ENCODE measurements around the gene CATSPERZ.

The CATSPERZ gene, protein sequence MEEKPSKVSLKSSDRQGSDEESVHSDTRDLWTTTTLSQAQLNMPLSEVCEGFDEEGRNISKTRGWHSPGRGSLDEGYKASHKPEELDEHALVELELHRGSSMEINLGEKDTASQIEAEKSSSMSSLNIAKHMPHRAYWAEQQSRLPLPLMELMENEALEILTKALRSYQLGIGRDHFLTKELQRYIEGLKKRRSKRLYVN

DNA sequence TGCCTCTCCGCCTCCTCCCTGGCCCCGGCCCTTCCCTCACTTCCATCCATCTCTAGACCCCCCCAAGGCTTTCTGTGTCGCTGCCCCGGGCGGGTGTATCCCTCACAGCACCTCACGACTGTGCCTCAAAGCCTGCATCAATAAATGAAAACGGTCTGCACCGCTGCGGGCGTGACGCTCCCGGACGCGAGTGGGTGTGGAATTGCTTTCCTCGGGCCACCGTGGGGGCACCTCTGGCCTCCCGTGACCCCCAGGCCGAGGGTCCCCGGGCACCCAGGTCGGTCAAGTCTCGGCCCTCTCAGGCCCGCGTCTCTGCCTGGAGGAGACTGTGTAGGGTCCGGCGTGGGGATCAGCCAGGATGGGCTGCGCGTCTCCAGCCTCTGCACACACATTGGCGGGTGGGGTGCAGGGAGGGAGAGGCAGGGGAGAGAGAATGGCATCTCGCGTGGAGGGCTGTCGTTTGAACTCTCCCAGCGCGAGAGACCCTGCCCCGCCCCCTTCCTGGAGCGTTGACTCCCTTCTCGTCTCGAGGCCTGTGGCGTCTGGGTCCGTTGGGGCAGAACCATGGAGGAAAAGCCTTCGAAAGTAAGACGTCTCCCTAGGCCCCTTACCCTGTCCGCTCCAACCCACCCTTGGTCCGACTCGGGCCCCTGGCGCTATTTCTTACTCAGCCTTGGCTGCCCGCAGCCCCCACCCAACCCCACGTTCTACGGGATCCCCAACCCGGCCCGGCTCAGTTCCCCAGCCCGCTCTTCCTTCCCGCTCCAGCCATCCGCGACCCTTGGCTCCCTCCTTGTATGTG is at the start of gene CATSPERZ:
CATSPERZ (plus strand) TSS at position 512 of the 802 bp plus-strand sequence; CDS start at position 565, 53 bp downstream.
- DNase-seq, result no peak

DNA sequence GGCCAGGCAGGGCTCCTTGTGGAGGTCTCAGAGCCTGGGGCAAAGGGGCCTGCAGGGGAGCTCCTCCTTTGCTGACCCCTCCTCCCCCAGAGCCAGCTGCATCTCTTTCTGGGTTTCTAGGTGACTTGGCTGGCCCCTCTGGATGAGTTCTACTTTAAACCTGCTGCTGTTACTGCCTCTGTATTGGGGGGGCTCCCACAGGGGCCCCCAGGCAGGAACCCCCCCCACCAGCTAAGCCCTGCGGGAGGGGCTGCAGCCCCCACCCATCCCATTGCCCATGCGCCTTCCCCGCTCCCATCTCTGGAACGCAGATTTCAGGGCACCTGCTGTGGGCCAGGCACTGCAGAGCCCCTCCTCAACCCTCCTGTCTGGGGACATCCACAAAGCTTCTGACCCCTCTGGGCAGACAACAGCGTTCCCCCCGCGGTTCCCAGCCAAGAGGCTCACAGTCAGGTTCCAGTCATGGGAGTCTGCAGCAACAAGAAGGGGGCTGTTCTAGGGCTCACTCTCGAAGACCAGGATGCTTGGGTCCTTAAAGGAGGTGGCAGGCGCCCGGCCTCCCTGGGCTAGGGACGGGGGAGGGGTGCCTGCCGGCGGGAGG is 49.6 kb upstream of the CATSPERZ start:
- no peak for DNase-seq

DNA sequence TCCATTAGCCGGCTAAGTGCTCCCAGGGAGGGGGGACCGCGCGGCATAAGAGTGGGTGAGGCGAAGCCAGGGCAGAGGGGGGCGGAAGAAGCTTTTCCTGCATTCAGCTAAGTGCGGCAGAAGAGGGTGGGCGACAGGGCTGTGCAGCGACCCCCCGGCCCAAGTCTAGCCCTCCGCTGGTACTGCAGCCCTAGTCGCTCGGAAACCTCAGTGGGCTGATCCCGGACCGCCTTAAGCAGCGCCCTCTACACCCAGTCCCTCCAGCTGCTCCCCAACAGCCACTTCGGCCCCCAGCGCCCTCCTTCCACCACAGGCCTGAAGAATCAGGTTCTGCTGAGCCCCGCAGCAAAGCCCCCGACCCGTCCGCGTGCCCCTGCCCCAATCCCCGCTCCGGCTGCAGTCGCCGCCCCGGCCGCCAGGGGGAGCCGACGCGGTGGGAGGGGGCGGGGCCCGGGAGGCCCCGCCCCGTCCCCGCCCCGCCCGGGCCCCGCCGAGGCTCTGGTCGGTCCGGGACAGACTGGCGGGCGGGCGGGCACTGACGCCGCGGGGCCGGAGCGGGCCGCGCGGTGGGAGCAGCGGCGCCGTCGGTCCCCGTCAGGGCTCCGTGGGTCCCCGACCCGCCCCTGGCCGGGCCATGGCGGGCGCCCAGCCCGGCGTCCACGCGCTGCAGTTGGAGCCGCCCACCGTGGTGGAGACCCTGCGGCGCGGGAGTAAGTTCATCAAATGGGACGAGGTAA is 49.0 kb upstream of the CATSPERZ start, which contains the start of gene PLCB3:
PLCB3 (plus strand) TSS at position 515 of the 737 bp plus-strand sequence; CDS start at position 635, 120 bp downstream.
- DNase-seq, result peak; percentile 29 to 63 (median 42)

DNA sequence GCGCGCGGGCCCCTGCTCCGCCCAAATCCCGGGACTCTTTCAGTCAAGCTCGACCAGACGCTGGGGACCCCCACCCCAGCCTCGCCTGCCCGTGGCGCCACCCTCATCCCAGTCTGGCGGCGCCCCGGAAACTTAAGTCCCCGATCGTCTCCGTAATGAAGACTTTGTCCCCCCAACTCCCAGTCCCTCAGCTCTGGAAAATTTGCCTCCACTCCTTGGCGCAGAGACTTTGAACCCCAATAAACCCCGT is 48.5 kb upstream of the CATSPERZ start:
- DNase-seq, result no peak

DNA sequence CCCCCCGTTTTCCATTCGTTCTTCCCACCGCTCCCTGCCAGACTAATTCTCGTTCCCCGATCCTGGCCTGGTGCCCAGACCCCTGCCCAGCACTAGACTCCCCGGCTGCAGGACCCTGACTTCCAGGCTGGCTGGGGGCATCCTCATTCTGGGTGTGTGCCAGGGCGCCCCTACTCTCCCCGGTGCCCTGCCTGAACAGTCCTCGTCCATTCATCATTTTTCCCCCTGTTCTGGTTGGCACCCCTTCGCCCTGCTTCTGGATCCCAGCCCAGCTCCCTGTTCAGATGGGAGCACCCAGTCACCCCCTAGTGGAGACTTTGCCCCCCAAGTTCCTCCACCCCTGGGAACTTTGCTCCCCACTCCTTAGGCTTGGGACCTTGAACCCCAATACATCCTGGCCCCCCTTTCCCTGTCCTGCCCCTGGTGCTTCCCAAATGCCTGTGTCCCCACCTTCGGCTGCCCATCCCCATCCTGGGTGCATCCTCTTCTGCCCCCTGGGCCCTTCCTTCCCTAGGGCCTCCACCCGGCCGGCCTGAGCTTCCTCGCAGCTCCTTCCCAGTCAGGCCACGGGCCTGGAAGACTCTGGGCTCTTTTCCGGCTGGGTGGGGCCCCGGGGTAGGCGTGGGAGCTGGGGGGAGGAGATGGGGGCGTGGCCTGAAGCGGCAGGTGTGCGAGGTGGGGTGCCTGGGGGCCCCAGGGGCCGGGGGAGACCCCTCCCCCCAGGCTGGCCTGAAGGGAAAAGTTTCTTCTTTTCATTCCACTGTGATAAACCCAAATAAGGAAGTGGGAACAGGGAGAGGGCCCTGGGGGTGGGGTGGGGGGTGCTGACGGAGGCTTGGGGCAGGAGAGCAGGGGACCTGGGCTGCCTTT is 47.9 kb upstream of the CATSPERZ start:
- DNase-seq, result no peak

DNA sequence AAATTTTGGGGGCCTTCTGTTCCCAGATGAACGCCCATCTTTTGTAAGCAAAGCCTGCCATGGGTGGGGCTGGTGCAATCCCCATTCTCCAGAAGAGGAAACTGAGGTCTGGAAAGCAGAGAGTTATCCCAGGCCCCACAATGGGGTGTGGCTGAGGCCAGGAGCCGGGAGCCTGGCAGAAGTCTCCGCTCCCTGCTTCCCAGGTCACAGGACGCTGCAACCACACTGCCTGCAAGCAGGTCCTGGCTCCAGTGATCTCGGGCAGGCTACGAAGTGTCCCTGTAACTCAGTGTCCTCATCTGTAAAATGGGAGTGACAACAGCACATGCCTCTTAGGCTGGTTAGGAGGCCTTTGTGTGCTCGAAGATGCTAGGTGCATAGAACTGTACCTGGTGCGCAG is 47.1 kb upstream of the CATSPERZ start:
- no peak for DNase-seq

DNA sequence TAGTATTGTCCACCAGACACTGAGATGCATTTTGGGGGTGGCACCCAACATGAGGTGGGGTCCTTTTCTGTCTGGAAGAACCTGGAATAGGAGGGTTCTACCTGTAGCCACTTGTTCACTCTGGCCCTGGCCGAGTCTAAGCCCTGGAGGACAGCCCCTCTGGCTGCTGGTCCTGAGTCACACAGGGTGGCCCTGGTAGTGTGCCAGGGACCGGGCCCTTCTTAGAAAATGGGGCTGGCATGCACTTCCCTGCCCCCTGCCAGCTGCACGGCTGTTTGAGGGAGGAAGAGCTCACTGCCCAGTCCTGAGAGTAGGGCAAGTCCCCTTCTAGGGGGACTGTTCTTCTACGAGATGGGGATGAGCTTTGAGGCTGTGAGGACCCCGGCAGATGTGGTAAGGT is 46.7 kb upstream of the CATSPERZ start:
- no peak for DNase-seq

DNA sequence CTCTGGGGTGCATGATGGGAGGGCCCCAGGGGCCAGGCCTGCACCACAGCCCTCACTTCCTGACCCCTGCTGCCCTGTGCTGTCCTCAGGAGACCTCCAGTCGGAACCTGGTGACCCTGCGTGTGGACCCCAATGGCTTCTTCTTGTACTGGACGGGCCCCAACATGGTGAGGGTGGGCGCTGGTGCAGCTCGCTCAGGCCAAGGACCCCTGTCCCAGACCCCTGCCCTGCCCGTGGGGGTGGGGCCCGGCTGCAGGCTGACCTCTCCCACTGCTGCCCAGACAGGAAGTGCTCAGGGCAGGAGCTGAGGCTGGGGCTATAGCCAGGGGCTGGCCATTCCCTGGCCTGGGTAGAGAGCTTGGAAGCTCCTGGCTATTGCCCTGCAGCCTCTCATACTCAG is 45.8 kb upstream of the CATSPERZ start:
- DNase-seq, result no peak

DNA sequence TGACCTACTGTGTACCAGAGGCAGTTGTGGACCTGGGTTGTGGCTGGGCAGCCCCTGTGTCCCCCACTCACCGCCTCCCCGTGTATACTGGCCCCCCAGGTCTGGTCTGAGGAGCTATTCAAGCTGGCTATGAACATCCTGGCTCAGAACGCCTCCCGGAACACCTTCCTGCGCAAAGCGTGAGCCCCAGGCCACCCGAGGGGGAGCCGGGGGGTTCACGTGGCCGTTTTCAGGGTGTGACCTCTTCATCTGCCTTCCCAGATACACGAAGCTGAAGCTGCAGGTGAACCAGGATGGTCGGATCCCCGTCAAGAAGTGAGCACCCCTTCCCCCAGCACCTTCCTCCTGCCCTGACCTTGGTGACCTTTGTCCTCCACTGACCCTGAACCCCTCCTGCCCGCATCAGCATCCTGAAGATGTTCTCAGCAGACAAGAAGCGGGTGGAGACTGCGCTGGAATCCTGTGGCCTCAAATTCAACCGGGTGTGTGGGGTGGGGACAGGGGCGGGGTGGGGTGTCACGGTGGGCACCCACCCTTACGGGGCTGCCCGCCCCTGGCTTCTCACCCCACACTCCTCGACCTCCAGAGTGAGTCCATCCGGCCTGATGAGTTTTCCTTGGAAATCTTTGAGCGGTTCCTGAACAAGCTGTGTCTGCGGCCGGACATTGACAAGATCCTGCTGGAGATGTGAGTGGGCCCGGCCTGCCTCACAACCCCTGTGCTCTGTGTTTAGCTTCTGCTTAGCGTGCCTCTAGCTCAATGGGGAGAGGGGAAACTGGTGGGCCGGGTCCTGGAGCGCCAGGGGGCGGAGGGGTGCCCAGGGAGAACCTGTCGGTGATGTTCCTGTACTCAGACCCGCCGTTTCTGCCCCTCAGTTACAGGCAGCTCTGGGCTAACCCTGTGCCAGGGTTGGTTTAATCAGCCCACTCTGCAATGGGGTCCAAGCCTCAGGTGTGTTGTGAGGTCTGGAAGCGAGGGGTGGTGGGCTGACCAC is 44.7 kb upstream of the CATSPERZ start:
- DNase-seq, result no peak

DNA sequence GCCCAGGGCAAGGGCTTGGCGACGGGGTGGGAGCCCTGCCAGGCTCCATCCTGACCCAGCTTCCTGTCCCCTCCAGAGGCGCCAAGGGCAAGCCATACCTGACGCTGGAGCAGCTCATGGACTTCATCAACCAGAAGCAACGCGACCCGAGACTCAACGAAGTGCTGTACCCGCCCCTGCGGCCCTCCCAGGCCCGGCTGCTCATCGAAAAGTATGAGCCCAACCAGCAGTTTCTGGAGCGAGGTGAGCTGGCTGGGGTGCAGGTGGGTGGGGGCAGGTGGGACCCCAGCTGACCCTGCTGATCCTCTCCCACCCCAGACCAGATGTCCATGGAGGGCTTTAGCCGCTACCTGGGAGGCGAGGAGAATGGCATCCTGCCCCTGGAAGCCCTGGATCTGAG is 43.9 kb upstream of the CATSPERZ start:
- no peak for DNase-seq

DNA sequence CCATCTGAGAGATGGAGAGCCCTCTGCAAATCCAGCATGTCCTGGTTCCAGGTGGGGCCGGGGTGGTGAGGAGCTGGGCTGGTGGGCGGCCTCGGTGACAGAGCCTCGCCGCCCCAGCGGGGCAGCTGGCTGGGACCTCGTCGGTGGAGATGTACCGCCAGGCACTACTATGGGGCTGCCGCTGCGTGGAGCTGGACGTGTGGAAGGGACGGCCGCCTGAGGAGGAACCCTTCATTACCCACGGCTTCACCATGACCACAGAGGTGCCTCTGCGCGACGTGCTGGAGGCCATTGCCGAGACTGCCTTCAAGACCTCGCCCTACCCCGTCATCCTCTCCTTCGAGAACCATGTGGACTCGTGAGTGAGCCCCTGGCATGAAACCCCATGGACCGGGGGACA is 41.8 kb upstream of the CATSPERZ start:
- no peak for DNase-seq

DNA sequence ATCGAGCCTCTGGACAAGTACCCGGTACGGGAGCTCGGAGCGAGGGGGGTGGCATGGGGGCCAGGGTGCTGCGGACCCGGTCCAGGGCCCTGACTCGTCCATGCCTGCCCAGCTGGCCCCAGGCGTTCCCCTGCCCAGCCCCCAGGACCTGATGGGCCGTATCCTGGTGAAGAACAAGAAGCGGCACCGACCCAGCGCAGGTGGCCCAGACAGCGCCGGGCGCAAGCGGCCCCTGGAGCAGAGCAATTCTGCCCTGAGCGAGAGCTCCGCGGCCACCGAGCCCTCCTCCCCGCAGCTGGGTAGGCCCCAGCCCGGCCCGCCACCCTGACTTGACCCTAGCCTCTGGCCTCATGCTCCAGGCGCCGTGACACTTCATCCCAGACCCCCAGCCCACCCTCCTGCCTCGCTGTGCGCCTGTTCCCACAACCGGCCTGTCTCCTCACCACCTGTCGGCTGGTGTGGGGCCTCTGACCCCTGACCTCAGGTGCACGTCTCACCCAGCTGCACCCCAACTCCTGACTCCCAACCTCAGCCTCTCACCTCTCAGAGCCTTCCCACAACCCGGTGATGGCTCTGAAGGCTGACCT is 41.1 kb upstream of the CATSPERZ start:
- DNase-seq, result no peak

DNA sequence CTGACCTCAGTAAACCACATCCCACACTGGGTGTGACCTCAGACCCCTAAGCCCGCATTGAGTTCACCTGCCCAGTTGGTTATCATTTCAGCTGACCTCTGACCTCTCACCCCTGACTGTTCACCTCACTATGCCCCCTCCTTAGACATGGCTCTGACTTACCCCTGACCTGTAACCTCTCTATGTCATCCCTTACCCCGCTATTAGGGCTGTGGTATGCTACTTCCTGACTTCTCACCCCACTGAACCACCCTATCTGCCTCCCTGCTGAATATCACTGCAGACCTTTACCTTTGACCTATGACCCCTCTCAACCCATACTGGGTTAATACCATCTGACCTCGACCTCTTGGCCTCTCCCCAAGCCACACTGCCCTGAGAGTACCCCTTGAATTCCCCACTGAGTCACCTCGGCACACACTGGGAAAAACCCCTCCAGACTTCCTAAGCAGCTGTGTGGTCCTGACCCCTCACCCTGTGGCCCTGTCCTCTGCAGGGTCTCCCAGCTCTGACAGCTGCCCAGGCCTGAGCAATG is 40.6 kb upstream of the CATSPERZ start:
- no peak for DNase-seq

DNA sequence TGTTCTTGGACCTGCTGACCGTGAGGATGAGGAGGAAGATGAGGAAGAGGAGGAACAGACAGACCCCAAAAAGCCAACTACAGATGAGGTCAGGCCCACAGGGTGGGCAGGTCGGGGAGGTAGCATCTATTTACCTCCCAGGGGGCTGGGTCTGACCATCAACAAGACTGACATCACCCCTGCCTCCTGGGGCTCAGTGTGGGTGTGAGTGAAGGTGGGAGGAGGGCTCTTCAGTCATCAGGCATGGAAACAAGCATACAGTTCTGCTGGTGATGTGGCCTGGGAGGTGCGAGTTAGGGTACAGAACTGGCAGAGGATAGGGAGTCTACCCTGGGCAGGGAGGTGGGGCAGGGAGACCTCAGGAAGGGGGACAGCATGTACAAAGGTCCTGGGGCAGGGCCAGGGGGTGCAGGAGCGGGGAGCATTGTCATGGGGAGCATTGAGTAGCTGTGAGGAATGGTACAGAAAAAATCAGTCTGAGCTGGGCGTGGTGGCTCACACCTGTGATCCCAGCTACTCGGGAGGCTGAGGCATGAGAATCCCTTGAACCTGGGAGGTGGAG is 39.9 kb upstream of the CATSPERZ start:
- DNase-seq, result no peak

DNA sequence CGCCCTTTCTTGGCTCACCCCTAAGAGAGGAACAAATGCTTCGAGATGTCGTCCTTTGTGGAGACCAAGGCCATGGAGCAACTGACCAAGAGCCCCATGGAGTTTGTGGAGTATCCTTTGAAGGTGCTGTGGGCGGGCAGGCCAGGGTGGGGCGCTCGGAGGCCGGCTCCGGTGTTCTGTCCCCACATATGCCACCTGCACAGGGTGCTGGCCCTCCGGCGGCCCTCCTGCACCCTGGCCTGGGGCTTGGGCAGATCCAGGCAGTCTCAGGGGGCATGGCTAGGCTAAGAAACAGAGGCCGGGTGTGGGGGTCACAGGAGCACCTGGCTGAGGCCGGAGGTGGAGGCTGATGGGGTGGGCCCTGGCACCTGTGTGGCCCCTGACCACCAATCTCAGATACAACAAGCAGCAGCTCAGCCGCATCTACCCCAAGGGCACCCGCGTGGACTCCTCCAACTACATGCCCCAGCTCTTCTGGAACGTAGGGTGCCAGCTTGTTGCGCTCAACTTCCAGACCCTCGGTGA is 38.5 kb upstream of the CATSPERZ start:
- DNase-seq, result no peak

DNA sequence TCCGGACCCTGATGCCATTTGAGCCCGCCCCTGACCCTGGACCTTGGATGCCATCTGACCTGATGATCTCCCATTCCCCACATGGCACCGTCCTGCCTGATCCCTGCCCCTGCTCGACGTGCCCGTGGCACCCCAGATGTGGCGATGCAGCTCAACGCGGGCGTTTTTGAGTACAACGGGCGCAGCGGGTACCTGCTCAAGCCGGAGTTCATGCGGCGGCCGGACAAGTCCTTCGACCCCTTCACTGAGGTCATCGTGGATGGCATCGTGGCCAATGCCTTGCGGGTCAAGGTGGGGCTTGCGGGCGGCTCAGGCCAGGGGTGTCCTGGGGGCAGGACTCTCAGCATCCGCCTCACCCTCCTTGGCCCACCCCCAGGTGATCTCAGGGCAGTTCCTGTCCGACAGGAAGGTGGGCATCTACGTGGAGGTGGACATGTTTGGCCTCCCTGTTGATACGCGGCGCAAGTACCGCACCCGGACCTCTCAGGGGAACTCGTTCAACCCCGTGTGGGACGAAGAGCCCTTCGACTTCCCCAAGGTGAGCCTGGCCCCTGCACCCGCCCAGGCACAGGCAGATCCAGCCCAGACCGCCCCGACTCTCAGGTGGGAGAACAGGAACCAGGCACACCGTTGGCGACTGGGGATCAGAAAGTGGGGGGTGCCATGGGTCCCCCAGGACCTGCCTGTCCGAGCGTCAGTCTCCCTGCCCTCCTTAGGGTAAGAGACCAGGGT is 37.7 kb upstream of the CATSPERZ start:
- no peak for DNase-seq

DNA sequence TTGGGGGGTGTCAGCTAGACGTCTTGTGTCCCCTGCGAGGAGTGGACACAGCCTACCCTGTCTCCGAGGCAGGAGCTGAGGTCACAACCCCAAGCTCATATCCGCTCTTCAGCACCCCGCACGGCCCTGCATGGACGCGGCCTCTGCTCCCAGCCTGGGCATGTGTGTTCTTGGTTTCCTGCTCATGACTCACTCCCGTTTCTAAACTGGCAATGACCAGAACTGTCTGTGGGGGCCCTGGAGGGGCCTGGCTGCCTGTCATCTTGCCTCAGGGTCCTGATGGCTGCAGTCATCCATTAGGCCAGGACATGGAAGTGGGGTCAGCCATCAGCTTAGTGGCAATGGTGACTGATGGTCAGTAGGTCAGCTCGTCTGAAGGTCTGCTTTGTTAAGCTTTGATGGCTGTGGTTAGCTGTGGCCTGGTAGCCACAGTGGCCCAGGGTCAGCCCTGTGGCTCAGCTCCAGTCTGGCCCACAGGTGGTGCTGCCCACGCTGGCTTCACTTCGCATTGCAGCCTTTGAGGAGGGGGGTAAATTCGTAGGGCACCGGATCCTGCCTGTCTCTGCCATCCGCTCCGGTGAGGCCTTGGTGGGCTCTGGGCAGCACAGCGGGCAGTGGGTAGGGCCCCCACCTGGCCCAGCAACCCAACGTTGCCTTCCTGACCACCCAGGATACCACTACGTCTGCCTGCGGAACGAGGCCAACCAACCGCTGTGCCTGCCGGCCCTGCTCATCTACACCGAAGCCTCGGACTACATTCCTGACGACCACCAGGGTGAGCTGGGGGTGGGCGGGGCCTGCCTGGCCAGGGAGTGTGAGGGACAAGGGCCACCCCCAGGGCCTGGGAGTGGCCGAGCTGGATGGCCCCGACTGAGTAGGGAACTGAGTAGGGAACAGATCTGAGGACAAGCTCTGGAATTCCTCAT is 36.9 kb upstream of the CATSPERZ start:
- no peak for DNase-seq

DNA sequence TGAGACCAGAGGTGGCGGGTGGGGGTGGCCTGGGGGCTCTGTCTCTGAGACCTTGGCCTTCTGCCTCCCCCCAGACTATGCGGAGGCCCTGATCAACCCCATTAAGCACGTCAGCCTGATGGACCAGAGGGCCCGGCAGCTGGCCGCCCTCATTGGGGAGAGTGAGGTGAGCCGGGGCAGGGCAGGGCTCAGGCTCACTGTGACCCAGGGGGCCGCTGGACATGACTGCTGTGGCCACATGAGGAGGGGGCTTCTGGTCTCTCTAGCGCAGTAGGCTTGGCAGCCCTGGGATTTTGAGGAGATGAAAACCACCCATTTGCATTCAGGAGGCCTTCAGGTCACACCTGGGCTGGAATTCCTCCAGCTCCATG is 36.2 kb upstream of the CATSPERZ start:
- DNase-seq, result no peak
